Colonic mucosa (tissue), 4 donors: ENCODE results near the gene CCDC148. TPM values are rescaled to one million over a fixed set of nuclear protein-coding genes. Genes with fewer than 3 reads are reported as not detected.

ENCODE experiments used
- DNase-seq: peaks from one replicate; pipeline ENCODE4 v3.0.0-alpha.2; 2020
- H3K27ac ChIP-seq: fragments of 200-600 bp; one replicate; pipeline ENCODE4 v1.8.0; 2021
- H3K27me3 ChIP-seq: fragments of 200-600 bp; one replicate; pipeline ENCODE4 v1.8.0; 2021
- H3K36me3 ChIP-seq: fragments of 200-600 bp; one replicate; pipeline ENCODE4 v1.8.0; 2021
- H3K4me1 ChIP-seq: fragments of 200-600 bp; one replicate; pipeline ENCODE4 v1.8.0; 2021; ENCODE audit warnings: mild to moderate bottlenecking
- H3K4me3 ChIP-seq: fragments of 200-600 bp; one replicate; pipeline ENCODE4 v1.8.0; 2021
- H3K9ac ChIP-seq, 2 donors: one replicate each; pipeline ENCODE4 v1.7.0; 2013; ENCODE audit warnings: control low read depth in 2 of 2, low read depth in 2 of 2, low read length in 2 of 2
- H3K9me3 ChIP-seq: fragments of 200-600 bp; one replicate; pipeline ENCODE4 v1.8.0; 2021
- CTCF ChIP-seq: fragments of 200-600 bp; IDR thresholded peaks from one replicate; pipeline ENCODE4 v1.8.0; 2022; ENCODE audit warnings: antibody characterized with exemption, mild to moderate bottlenecking
- intact Hi-C: fragments of 100-400 bp; cut with DNase I; formaldehyde crosslinking; loops from one replicate; pipeline ENCODE4 v1.14.1; 2022
- total RNA-seq, 2 donors: library from RNA; stranded (reverse); fragmentation: NEBNext Ultra II Directional in 1 of 2; extraction: Animal tissue kit (Norgen Biotek cat#: 25700) in 1 of 2; gene quantifications; one replicate each; pipeline ENCODE4 v1.2.1, GENCODE V29; 2021
- donor health status: healthy.
- donor health status: DM: no; HTN: no; CAD: no.
- donor health status: DM: no; HTN: no; CAD: no.

The CCDC148 gene
- total RNA-seq, 2 donors from 2014 or later, result 0.13 to 0.49 TPM

DNA sequence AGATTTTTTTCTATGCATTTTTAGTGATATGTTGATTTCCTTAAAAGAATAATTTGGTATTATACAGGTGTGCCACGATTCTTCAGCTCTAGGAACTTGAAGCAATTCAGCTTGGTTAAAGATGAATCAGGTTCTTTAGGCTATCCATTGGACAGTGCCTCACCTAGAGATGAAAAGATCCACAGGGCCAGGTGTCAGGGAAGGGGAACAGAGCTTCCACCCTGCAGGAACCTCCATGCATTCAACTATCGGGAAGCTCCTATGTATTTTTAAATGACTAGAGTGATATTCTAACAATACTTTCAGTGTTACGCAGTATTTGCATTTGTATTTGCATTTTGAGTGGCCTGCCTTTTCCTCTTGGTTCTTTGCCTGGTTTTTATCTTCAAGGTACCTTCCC lies 40.4 kb upstream of the CCDC148 start:
- Histone ChIP-seq H3K36me3 (no peaks in the 10 kb centered on the region), H3K27me3 (no peaks in the 10 kb centered on the region), H3K4me1 (no peaks in the 10 kb centered on the region), H3K9me3 (no peaks in the 10 kb centered on the region), H3K4me3 (no peak overlapping the region), H3K9ac (no peak overlapping the region), H3K27ac (peak overlapping the region; percentile 39)
- intact Hi-C loops, result no loop called here
- no peak for TF ChIP-seq CTCF
- DNase-seq, result no peak

- no peak for TF ChIP-seq CTCF
- Histone ChIP-seq H3K27me3 (no peaks in the 10 kb centered on the region), H3K9me3 (no peaks in the 10 kb centered on the region), H3K36me3 (no peaks in the 10 kb centered on the region), H3K9ac (no peak overlapping the region), H3K27ac (no peak overlapping the region), H3K4me3 (no peak overlapping the region), H3K4me1 (no peaks in the 10 kb centered on the region)
- intact Hi-C loops, result no loop called here
- DNase-seq, result no peak
Measured at GRCh38 chr2:158495175-158495574, 38.6 kb upstream of the CCDC148 start.

- TF ChIP-seq CTCF, result no peak
- H3K9me3 ChIP-seq, result no peaks in the 10 kb centered on the region
- no peaks in the 10 kb centered on the region for H3K36me3 ChIP-seq
- no peak overlapping the region for H3K9ac ChIP-seq
- no peak for DNase-seq
- H3K27me3 ChIP-seq, result no peaks in the 10 kb centered on the region
- no peaks in the 10 kb centered on the region for H3K4me1 ChIP-seq
- no peak overlapping the region for H3K4me3 ChIP-seq
- H3K27ac ChIP-seq, result no peak overlapping the region
- intact Hi-C loops, result no loop called here
Measured at GRCh38 chr2:158493458-158493857, 36.9 kb upstream of the CCDC148 start.

DNA sequence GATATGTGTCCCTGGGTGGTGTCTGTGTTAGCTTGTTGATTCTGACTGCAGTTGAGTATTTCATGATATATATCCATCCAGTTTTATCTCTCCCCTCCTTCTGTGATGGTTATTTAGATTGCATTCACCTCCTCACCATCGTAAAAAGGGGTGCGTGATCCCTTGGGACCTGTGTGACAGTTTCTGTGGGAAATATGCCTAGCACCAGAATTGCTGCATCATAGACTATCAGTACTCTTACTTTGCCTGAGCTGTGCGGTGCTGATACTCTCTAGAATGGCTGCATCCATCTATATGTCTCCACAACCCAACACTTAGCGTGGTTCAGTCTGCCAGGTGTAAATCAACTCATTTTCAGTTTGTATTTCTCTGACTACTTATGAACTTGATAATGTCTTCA lies 34.5 kb upstream of the CCDC148 start:
- intact Hi-C loops, result no loop called here
- Histone ChIP-seq H3K4me3 (no peak overlapping the region), H3K9me3 (no peaks in the 10 kb centered on the region), H3K9ac (no peak overlapping the region), H3K36me3 (no peaks in the 10 kb centered on the region), H3K4me1 (no peaks in the 10 kb centered on the region), H3K27me3 (no peaks in the 10 kb centered on the region), H3K27ac (no peak overlapping the region)
- TF ChIP-seq CTCF, result no peak
- DNase-seq, result no peak

GRCh38 chr2:158489366-158490112 lies 33.0 kb upstream of the CCDC148 start:
- no peak for DNase-seq
- TF ChIP-seq CTCF, result no peak
- intact Hi-C loops, result no loop called here
- Histone ChIP-seq H3K36me3 (no peaks in the 10 kb centered on the region), H3K9me3 (no peaks in the 10 kb centered on the region), H3K4me3 (no peak overlapping the region), H3K27me3 (no peaks in the 10 kb centered on the region), H3K9ac (no peak overlapping the region), H3K4me1 (no peaks in the 10 kb centered on the region), H3K27ac (no peak overlapping the region)
